ENCODE results near the gene RPH3AL. TPM values are rescaled to one million over a fixed set of nuclear protein-coding genes. Genes with fewer than 3 reads are reported as not detected.

RPH3AL gene
- total RNA-seq, 1 experiment from 2014 or later: 3.0 TPM

DNA sequence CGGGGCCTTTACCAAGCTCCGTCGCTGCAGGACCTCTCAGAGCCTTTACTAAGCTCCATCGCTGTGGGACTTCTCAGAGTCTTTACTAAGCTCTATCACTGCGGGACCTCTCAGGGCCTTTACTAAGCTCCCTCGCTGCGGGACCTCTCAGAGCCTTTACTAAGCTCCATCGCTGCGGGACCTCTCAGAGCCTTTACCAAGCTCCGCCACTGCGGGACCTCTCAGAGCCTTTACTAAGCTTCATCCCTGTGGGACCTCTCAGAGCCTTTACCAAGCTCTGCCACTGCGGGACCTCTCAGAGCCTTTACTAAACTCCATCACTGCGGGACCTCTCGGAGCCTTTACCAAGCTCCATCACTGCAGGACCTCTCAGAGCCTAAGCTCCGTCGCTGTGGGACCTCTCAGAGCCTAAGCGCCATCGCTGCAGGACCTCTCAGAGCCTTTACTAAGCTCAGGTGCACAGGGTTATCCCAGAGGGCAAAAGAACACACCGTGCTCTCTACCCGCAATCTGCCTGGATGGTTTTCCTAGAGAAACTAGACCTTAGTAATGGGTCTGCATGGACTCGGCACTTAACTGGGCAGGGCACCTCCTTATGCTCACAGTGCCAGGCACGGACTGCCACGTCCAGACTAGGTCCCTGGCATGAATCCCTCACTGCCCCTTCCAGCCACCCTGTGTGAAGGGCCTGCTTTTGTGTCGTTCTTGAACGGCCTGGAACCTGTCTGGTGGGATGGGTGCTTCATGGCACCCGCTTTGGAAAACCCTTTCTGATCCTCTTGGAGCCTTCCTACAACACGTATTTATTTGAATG lies 101.9 kb downstream of the RPH3AL start:
- TF ChIP-seq, protein P1, sequence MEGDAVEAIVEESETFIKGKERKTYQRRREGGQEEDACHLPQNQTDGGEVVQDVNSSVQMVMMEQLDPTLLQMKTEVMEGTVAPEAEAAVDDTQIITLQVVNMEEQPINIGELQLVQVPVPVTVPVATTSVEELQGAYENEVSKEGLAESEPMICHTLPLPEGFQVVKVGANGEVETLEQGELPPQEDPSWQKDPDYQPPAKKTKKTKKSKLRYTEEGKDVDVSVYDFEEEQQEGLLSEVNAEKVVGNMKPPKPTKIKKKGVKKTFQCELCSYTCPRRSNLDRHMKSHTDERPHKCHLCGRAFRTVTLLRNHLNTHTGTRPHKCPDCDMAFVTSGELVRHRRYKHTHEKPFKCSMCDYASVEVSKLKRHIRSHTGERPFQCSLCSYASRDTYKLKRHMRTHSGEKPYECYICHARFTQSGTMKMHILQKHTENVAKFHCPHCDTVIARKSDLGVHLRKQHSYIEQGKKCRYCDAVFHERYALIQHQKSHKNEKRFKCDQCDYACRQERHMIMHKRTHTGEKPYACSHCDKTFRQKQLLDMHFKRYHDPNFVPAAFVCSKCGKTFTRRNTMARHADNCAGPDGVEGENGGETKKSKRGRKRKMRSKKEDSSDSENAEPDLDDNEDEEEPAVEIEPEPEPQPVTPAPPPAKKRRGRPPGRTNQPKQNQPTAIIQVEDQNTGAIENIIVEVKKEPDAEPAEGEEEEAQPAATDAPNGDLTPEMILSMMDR (conservative IDR thresholded peaks at IDR 0.05): no peak
- Histone ChIP-seq H3K27me3 (ENCODE audit: insufficient read depth, low read length) (no peaks in the 10 kb centered on the region), H3K23me2 (ENCODE audit: insufficient read length, low read depth, low read length, poor library complexity, severe bottlenecking) (no peaks in the 10 kb centered on the region), H4K5ac (ENCODE audit: insufficient read length, low read depth, low read length) (no peak overlapping the region), H4K91ac (ENCODE audit: insufficient read length, low read depth, low read length) (no peak overlapping the region), H2BK15ac (ENCODE audit: low read depth, low read length) (no peak overlapping the region), H4K8ac (replicated peaks; ENCODE audit: insufficient read length, low read depth, low read length) (no peak overlapping the region), H2AFZ (ENCODE audit: low read length) (no peak overlapping the region), H3K4ac (ENCODE audit: low read depth, low read length) (no peak overlapping the region), H2BK5ac (ENCODE audit: insufficient read length, low read length) (no peak overlapping the region), H2AK5ac (ENCODE audit: insufficient read length, low read length) (no peak overlapping the region), H2BK120ac (ENCODE audit: low read depth, low read length, poor library complexity, severe bottlenecking) (no peak overlapping the region), H3K4me2 (ENCODE audit: insufficient read depth, insufficient read length, low read length) (no peak overlapping the region), H3K9ac (ENCODE audit: extremely low read depth, insufficient read length, low read length) (no peak overlapping the region), H3K79me1 (ENCODE audit: insufficient read depth, low read depth, low read length, poor library complexity, severe bottlenecking) (no peaks in the 10 kb centered on the region), H2BK12ac (ENCODE audit: insufficient read length, low read depth, low read length) (no peak overlapping the region), H3K18ac (ENCODE audit: insufficient read length, low read depth, low read length) (no peak overlapping the region), H3K23ac (ENCODE audit: insufficient read length, low read depth, low read length) (no peak overlapping the region), H3K14ac (ENCODE audit: insufficient read depth, low read length) (no peak overlapping the region), H3K79me2 (ENCODE audit: insufficient read depth, low read length) (no peaks in the 10 kb centered on the region), H3K56ac (ENCODE audit: insufficient read length, low read depth, low read length) (no peak overlapping the region), H2BK20ac (ENCODE audit: low read depth, low read length, poor library complexity, severe bottlenecking) (no peak overlapping the region), H3K9me3 (ENCODE audit: control insufficient read depth, low read depth, low read length) (no peaks in the 10 kb centered on the region), H3K4me1 (ENCODE audit: insufficient read depth, low read length) (no peaks in the 10 kb centered on the region), H3T11ph (ENCODE audit: low read length) (no peak overlapping the region), H4K20me1 (ENCODE audit: control insufficient read depth, insufficient read depth, insufficient read length) (no peaks in the 10 kb centered on the region), H3K27ac (ENCODE audit: insufficient read length, low read depth, low read length) (no peak overlapping the region)
- no peak overlapping the region for H3K27ac Mint-ChIP-seq
- no peaks in the 10 kb centered on the region for H3K9me3 Mint-ChIP-seq
- peaks cover 10% of the 10 kb centered on the region for H3K27me3 Mint-ChIP-seq (ENCODE audit: low read depth)
- H3K4me3 Mint-ChIP-seq: no peak overlapping the region
- no peaks in the 10 kb centered on the region for H3K36me3 Mint-ChIP-seq (ENCODE audit: insufficient read depth in 1 of 3, low read depth in 3 of 3)
- no CpG with 5 or more reads among the region's 27 CpGs for WGBS (ENCODE audit: extremely low coverage, insufficient read length, low lambda C conversion rate)
- no peak for DNase-seq
- H3K4me1 Mint-ChIP-seq: 0 out of 4 replicates have a peak, but pooled peaks cover 0 to 2% of the 10 kb centered on the region in 2 experiments

Data from H9 (cell line).